GM18907 (cell line): Measurements from ENCODE around the gene MGMT.
A peak's percentile ranks its signal among the peaks of the same experiment; 100 is the strongest.

Experiments
- ATAC-seq: cut with Tn5 transposase; IDR thresholded peaks from one replicate; pipeline ENCODE4 v1.9.1; 2021; ENCODE audit warnings: mild to moderate bottlenecking, moderate library complexity; ENCODE audit not compliant: unreplicated experiment

MGMT gene

GRCh38 chr10:129450391-129450790 lies 16.6 kb upstream of the MGMT start:
- no peak for ATAC-seq

GRCh38 chr10:129455625-129456024 lies 11.4 kb upstream of the MGMT start:
- no peak for ATAC-seq

- ATAC-seq: no peak
These were observed 7.1 kb upstream of the MGMT start for GRCh38 chr10:129459762-129460539.

- no peak for ATAC-seq
These were observed 4.7 kb upstream of the MGMT start for GRCh38 chr10:129462257-129462795.

- no peak for ATAC-seq
These were observed 2.8 kb upstream of the MGMT start for GRCh38 chr10:129464251-129464650.

GRCh38 chr10:129465796-129466702 lies 992 bp upstream of the MGMT start:
- peak; percentile 17 for ATAC-seq

- ATAC-seq: no peak
These were observed 471 bp downstream of the MGMT start for GRCh38 chr10:129467359-129468064.

GRCh38 chr10:129468187-129468586 lies 1.1 kb downstream of the MGMT start:
- no peak for ATAC-seq

- no peak for ATAC-seq
These were observed 3.2 kb downstream of the MGMT start for GRCh38 chr10:129470103-129470851.

GRCh38 chr10:129471447-129472175 lies 4.6 kb downstream of the MGMT start:
- no peak for ATAC-seq

GRCh38 chr10:129472696-129473555 lies 5.9 kb downstream of the MGMT start:
- ATAC-seq: peak; percentile 64

- ATAC-seq: no peak
These were observed 7.6 kb downstream of the MGMT start for GRCh38 chr10:129474642-129475041.

GRCh38 chr10:129476431-129476830 lies 9.4 kb downstream of the MGMT start:
- no peak for ATAC-seq

GRCh38 chr10:129477051-129477450 lies 10.0 kb downstream of the MGMT start:
- ATAC-seq: no peak

- no peak for ATAC-seq
These were observed 14.6 kb downstream of the MGMT start for GRCh38 chr10:129481641-129482040.

- ATAC-seq: no peak
These were observed 16.5 kb downstream of the MGMT start for GRCh38 chr10:129483430-129484010.

- ATAC-seq: no peak
These were observed 19.8 kb downstream of the MGMT start for GRCh38 chr10:129486805-129487204.

GRCh38 chr10:129491123-129491734 lies 24.2 kb downstream of the MGMT start:
- ATAC-seq: no peak
